GM21381 (cell line): ENCODE results near the gene YWHAB.
"Not testable (repeated sequence)": the region's sequence is repeated elsewhere in the genome, so short reads cannot be mapped to it uniquely, and the experiment has no call there.

Experiments
- ATAC-seq: cut with Tn5 transposase; IDR thresholded peaks from one replicate; pipeline ENCODE4 v1.9.1; 2021; ENCODE audit warnings: mild to moderate bottlenecking, moderate library complexity; ENCODE audit not compliant: unreplicated experiment

YWHAB gene

GRCh38 chr20:44885392-44886265, at the start of gene YWHAB:
Gene YWHAB, plus strand, starts transcription at chr20:44885705. Its CDS starts 15,829 bp downstream, at chr20:44901534.
- peak; percentile 92 for ATAC-seq

- no peak for ATAC-seq
These were observed 48.8 kb upstream of the YWHAB start for GRCh38 chr20:44836601-44837120.

GRCh38 chr20:44837946-44838345, 47.6 kb upstream of the YWHAB start:
- ATAC-seq: no peak

GRCh38 chr20:44838521-44838920, 47.0 kb upstream of the YWHAB start:
- ATAC-seq: no peak

- ATAC-seq: no peak
These were observed 46.0 kb upstream of the YWHAB start for GRCh38 chr20:44839481-44839880.

GRCh38 chr20:44840826-44841225, 44.7 kb upstream of the YWHAB start:
- ATAC-seq: no peak

- ATAC-seq: no peak
These were observed 43.5 kb upstream of the YWHAB start for GRCh38 chr20:44841955-44842354.

GRCh38 chr20:44843876-44844275, 41.6 kb upstream of the YWHAB start:
- no peak for ATAC-seq

GRCh38 chr20:44848254-44849015, 37.1 kb upstream of the YWHAB start:
- ATAC-seq: no peak

- ATAC-seq: no peak
These were observed 35.8 kb upstream of the YWHAB start for GRCh38 chr20:44849703-44850102.

GRCh38 chr20:44850272-44850671, 35.2 kb upstream of the YWHAB start:
- ATAC-seq: no peak

GRCh38 chr20:44850837-44851236, 34.7 kb upstream of the YWHAB start:
- ATAC-seq: no peak

- ATAC-seq: no peak
These were observed 34.0 kb upstream of the YWHAB start for GRCh38 chr20:44851545-44851944.

- ATAC-seq: no peak
These were observed 29.1 kb upstream of the YWHAB start for GRCh38 chr20:44856442-44856841.

- ATAC-seq: no peak
These were observed 28.6 kb upstream of the YWHAB start for GRCh38 chr20:44856856-44857448.

GRCh38 chr20:44858606-44859360, 26.7 kb upstream of the YWHAB start:
- ATAC-seq: no peak

- no peak for ATAC-seq
These were observed 23.9 kb upstream of the YWHAB start for GRCh38 chr20:44861531-44862006.

- ATAC-seq: no peak
These were observed 23.2 kb upstream of the YWHAB start for GRCh38 chr20:44862286-44862685.

- ATAC-seq: not testable (repeated sequence)
These were observed 22.0 kb upstream of the YWHAB start for GRCh38 chr20:44863365-44864084.

- ATAC-seq: not testable (repeated sequence)
These were observed 21.0 kb upstream of the YWHAB start for GRCh38 chr20:44864493-44864892.
